ENCODE data around the gene PHEX.

The PHEX gene

GRCh38 chrX:22136711-22137110, 104.6 kb downstream of the PHEX start:
- no peak for TF ChIP-seq EZH2 (IDR thresholded peaks at IDR 0.05; ENCODE audit: borderline replicate concordance, low read depth, low read length, severe bottlenecking)
- TF ChIP-seq, protein P1, sequence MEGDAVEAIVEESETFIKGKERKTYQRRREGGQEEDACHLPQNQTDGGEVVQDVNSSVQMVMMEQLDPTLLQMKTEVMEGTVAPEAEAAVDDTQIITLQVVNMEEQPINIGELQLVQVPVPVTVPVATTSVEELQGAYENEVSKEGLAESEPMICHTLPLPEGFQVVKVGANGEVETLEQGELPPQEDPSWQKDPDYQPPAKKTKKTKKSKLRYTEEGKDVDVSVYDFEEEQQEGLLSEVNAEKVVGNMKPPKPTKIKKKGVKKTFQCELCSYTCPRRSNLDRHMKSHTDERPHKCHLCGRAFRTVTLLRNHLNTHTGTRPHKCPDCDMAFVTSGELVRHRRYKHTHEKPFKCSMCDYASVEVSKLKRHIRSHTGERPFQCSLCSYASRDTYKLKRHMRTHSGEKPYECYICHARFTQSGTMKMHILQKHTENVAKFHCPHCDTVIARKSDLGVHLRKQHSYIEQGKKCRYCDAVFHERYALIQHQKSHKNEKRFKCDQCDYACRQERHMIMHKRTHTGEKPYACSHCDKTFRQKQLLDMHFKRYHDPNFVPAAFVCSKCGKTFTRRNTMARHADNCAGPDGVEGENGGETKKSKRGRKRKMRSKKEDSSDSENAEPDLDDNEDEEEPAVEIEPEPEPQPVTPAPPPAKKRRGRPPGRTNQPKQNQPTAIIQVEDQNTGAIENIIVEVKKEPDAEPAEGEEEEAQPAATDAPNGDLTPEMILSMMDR (IDR thresholded peaks at IDR 0.05; ENCODE audit: borderline replicate concordance, extremely low read depth, low read length, poor library complexity, severe bottlenecking) = no peak
- Histone ChIP-seq H3K36me3 (ENCODE audit: insufficient read depth, low read length) (no peaks in the 10 kb centered on the region), H3K27me3 (ENCODE audit: insufficient read depth, low read length, poor library complexity) (no peaks in the 10 kb centered on the region), H2AFZ (ENCODE audit: low read depth, low read length) (no peak overlapping the region), H4K20me1 (ENCODE audit: insufficient read depth, low read length) (no peaks in the 10 kb centered on the region), H3K9ac (ENCODE audit: low read depth, low read length) (no peak overlapping the region), H3K4me2 (ENCODE audit: insufficient read depth, low read length) (no peak overlapping the region), H3K27ac (ENCODE audit: low read length) (no peak overlapping the region), H3K4me1 (ENCODE audit: insufficient read depth, low read length) (no peaks in the 10 kb centered on the region), H3K4me3 (ENCODE audit: low read depth in 1 of 2, low read length in 2 of 2) (no peak overlapping the region), H3K9me3 (ENCODE audit: insufficient read depth, low read length, severe bottlenecking) (no peaks in the 10 kb centered on the region), H3K79me2 (ENCODE audit: insufficient read depth, low read length) (no peaks in the 10 kb centered on the region)
- no peak for ATAC-seq (ENCODE audit: insufficient read depth, low read depth)
- no peak for DNase-seq

GRCh38 chrX:22139822-22140221, 107.7 kb downstream of the PHEX start:
- ATAC-seq (ENCODE audit: insufficient read depth, low read depth) (no peak), DNase-seq (no peak)
- Histone ChIP-seq H3K4me1 (ENCODE audit: insufficient read depth, low read length) (no peaks in the 10 kb centered on the region), H2AFZ (ENCODE audit: low read depth, low read length) (no peak overlapping the region), H3K36me3 (ENCODE audit: insufficient read depth, low read length) (no peaks in the 10 kb centered on the region), H3K9me3 (ENCODE audit: insufficient read depth, low read length, severe bottlenecking) (no peaks in the 10 kb centered on the region), H3K27ac (ENCODE audit: low read length) (no peak overlapping the region), H3K79me2 (ENCODE audit: insufficient read depth, low read length) (no peaks in the 10 kb centered on the region), H4K20me1 (ENCODE audit: insufficient read depth, low read length) (no peaks in the 10 kb centered on the region), H3K27me3 (ENCODE audit: insufficient read depth, low read length, poor library complexity) (no peaks in the 10 kb centered on the region), H3K4me2 (ENCODE audit: insufficient read depth, low read length) (no peak overlapping the region), H3K9ac (ENCODE audit: low read depth, low read length) (no peak overlapping the region), H3K4me3 (ENCODE audit: low read depth in 1 of 2, low read length in 2 of 2) (no peak overlapping the region)
- TF ChIP-seq EZH2 (IDR thresholded peaks at IDR 0.05; ENCODE audit: borderline replicate concordance, low read depth, low read length, severe bottlenecking) = no peak
- TF ChIP-seq, protein P1 (IDR thresholded peaks at IDR 0.05; ENCODE audit: borderline replicate concordance, extremely low read depth, low read length, poor library complexity, severe bottlenecking) = no peak

- H2AFZ ChIP-seq (ENCODE audit: low read depth, low read length) = no peak overlapping the region
- no peak overlapping the region for H3K9ac ChIP-seq (ENCODE audit: low read depth, low read length)
- H3K4me3 ChIP-seq (ENCODE audit: low read depth in 1 of 2, low read length in 2 of 2) = no peak overlapping the region
- no peaks in the 10 kb centered on the region for H3K79me2 ChIP-seq (ENCODE audit: insufficient read depth, low read length)
- no peaks in the 10 kb centered on the region for H3K36me3 ChIP-seq (ENCODE audit: insufficient read depth, low read length)
- TF ChIP-seq EZH2 (IDR thresholded peaks at IDR 0.05; ENCODE audit: borderline replicate concordance, low read depth, low read length, severe bottlenecking) = no peak
- TF ChIP-seq, protein P1 (IDR thresholded peaks at IDR 0.05; ENCODE audit: borderline replicate concordance, extremely low read depth, low read length, poor library complexity, severe bottlenecking) = no peak
- no peak overlapping the region for H3K4me2 ChIP-seq (ENCODE audit: insufficient read depth, low read length)
- ATAC-seq (ENCODE audit: insufficient read depth, low read depth) (no peak), DNase-seq (no peak)
- no peaks in the 10 kb centered on the region for H4K20me1 ChIP-seq (ENCODE audit: insufficient read depth, low read length)
- H3K27ac ChIP-seq (ENCODE audit: low read length) = no peak overlapping the region
- H3K27me3 ChIP-seq (ENCODE audit: insufficient read depth, low read length, poor library complexity) = no peaks in the 10 kb centered on the region
- no peaks in the 10 kb centered on the region for H3K4me1 ChIP-seq (ENCODE audit: insufficient read depth, low read length)
- no peaks in the 10 kb centered on the region for H3K9me3 ChIP-seq (ENCODE audit: insufficient read depth, low read length, severe bottlenecking)
Measured at GRCh38 chrX:22141047-22141730, 109.1 kb downstream of the PHEX start.
